HepG2 (cell line): ENCODE results near the gene LIN7A. TPM values are rescaled to one million over a fixed set of nuclear protein-coding genes. Genes with fewer than 3 reads are reported as not detected.
A peak's percentile ranks its signal among the peaks of the same experiment; 100 is the strongest.

ENCODE experiments used
- ARID5B ChIP-seq: IDR thresholded peaks from 2 replicates; pipeline ENCODE4 v1.4.0; 2020; ENCODE audit warnings: mild to moderate bottlenecking, missing genetic modification reagents
- FOXK1 ChIP-seq: sonication (generic); formaldehyde crosslinking; IDR thresholded peaks from 2 replicates; pipeline ENCODE4 v1.4.0; 2020; ENCODE audit warnings: low read depth, missing genetic modification reagents, borderline replicate concordance
- HHEX ChIP-seq: IDR thresholded peaks from 2 replicates; pipeline ENCODE4 v1.6.1; 2016; ENCODE audit warnings: control low read depth
- HNF4G ChIP-seq, 2 experiments: sonication (generic) in 1 of 2; formaldehyde crosslinking in 1 of 2; IDR thresholded peaks; 2 replicates each; pipeline versions ENCODE4 v1.4.0 to v1.6.1; 2011 to 2020; ENCODE audit warnings: borderline replicate concordance in 2 of 2, low read depth in 2 of 2, mild to moderate bottlenecking in 2 of 2, low read length in 1 of 2, missing genetic modification reagents in 1 of 2, moderate library complexity in 1 of 2
- NR2F6 ChIP-seq, 2 experiments: IDR thresholded peaks; 2 replicates each; pipeline ENCODE4 v1.6.1; 2016; ENCODE audit warnings: antibody characterized with exemption in 1 of 2, mild to moderate bottlenecking in 1 of 2
- PPARG ChIP-seq: conservative IDR thresholded peaks from 2 replicates; pipeline ENCODE4 v1.6.1; 2016; ENCODE audit warnings: missing biosample characterization, missing genetic modification reagents
- RARA ChIP-seq: IDR thresholded peaks from 2 replicates; pipeline ENCODE4 v1.6.1; 2016; ENCODE audit warnings: missing genetic modification reagents, missing compliant biosample characterization
- RFX1 ChIP-seq: fragments of 450-650 bp; IDR thresholded peaks from 2 replicates; pipeline ENCODE4 v1.6.1; 2017
- RORA ChIP-seq: sonication (generic); formaldehyde crosslinking; IDR thresholded peaks from 2 replicates; pipeline ENCODE4 v1.5.0; 2020; ENCODE audit warnings: mild to moderate bottlenecking, missing genetic modification reagents, moderate library complexity
- SOX6 ChIP-seq, 2 experiments: fragments of 450-650 bp in 1 of 2; sonication (generic) in 1 of 2; formaldehyde crosslinking in 1 of 2; IDR thresholded peaks; 2 replicates each; pipeline versions ENCODE4 v1.4.0 to v1.6.1; 2017 to 2020; ENCODE audit warnings: antibody characterized with exemption in 1 of 2, mild to moderate bottlenecking in 1 of 2, missing genetic modification reagents in 1 of 2
- ZNF235 ChIP-seq: sonication (generic); formaldehyde crosslinking; IDR thresholded peaks from 2 replicates; pipeline ENCODE4 v1.8.1; 2023; ENCODE audit warnings: mild to moderate bottlenecking, missing genetic modification reagents, borderline replicate concordance
- ZNF331 ChIP-seq: sonication (generic); formaldehyde crosslinking; IDR thresholded peaks from 2 replicates; pipeline ENCODE4 v1.4.0; 2020; ENCODE audit warnings: missing genetic modification reagents
- ZNF512B ChIP-seq: sonication (generic); formaldehyde crosslinking; IDR thresholded peaks from 2 replicates; pipeline ENCODE4 v1.5.1; 2020; ENCODE audit warnings: missing genetic modification reagents, mild to moderate bottlenecking, borderline replicate concordance
- polyA plus RNA-seq, 8 experiments: library from polyadenylated mRNA; depleted of rRNA in 3 of 8; stranded (reverse) in 7 of 8; unstranded in 1 of 8; fragments of >200 nt; fragmentation: Illumina TruSeq in 4 of 8; extraction: Trizol in 4 of 8; gene quantifications; 2 replicates each; pipeline versions ENCODE4 v1.2.1 to v1.2.3, GENCODE V29; 2011 to 2016; ENCODE audit warnings: low read depth in 4 of 8, missing spikeins in 1 of 8, mixed read lengths in 1 of 8; ENCODE audit not compliant: insufficient read depth in 1 of 8
- total RNA-seq, 5 experiments: library from RNA; depleted of rRNA; stranded (reverse); fragments of >200 nt; fragmentation: Illumina TruSeq; extraction: Trizol; gene quantifications; 2 replicates each; pipeline ENCODE4 v1.2.3, GENCODE V29; 2016; ENCODE audit warnings: low read depth in 1 of 5
- TF ChIP-seq, protein P1 (sequence below): IDR thresholded peaks from 2 replicates; pipeline ENCODE4 v1.6.1; 2012; ENCODE audit warnings: low read depth, low read length, improper control_type of control experiment
- TF ChIP-seq, protein P2 (sequence below): sonication (generic); formaldehyde crosslinking; IDR thresholded peaks from 2 replicates; pipeline ENCODE4 v1.5.1; 2020; ENCODE audit warnings: mild to moderate bottlenecking, missing genetic modification reagents, borderline replicate concordance

LIN7A gene
- total and polyA plus RNA-seq, 2 of the 13 experiments (the other 11 are each of a cell fraction or from before 2014, with no cell fraction given): 18.5 to 19.2 TPM

DNA sequence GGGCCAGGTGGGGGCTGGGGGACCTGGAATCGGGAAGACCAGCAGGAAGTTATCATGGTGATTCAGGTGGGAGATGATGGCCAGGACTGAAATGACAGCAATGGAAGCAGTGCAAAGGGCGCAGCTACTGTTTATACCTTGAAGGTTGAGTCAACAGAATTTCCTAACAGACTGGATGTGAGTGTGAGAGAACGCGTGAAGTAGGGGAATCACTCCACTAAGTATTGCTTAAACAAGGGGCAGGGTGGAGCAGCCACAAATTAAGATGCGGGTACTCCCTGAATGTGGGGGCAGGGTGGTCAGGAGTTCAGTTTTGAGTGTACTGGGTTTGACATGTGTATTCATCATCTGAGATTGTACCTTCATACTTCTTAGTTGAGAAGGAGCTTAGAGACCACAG, 175.9 kb downstream of the LIN7A start (continued):
- TF ChIP-seq, protein P1, sequence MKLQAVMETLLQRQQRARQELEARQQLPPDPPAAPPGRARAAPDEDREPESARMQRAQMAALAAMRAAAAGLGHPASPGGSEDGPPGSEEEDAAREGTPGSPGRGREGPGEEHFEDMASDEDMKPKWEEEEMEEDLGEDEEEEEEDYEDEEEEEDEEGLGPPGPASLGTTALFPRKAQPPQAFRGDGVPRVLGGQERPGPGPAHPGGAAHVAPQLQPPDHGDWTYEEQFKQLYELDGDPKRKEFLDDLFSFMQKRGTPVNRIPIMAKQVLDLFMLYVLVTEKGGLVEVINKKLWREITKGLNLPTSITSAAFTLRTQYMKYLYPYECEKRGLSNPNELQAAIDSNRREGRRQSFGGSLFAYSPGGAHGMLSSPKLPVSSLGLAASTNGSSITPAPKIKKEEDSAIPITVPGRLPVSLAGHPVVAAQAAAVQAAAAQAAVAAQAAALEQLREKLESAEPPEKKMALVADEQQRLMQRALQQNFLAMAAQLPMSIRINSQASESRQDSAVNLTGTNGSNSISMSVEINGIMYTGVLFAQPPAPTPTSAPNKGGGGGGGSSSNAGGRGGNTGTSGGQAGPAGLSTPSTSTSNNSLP: 0 out of 2 replicates have a peak, but pooled peaks have one; percentile 10
- TF ChIP-seq ZNF512B (CRISPR knock-in tag): no peak
- TF ChIP-seq PPARG: 0 out of 2 replicates have a peak, but pooled peaks have one; percentile 36
- no peak for TF ChIP-seq SOX6 (IDR thresholded peaks at IDR 0.05)
- TF ChIP-seq SOX6 (CRISPR knock-in tag; IDR thresholded peaks at IDR 0.05): peak; percentile 70
- 0 out of 2 replicates have a peak, but pooled peaks have one; percentile 21 for TF ChIP-seq NR2F6 (IDR thresholded peaks at IDR 0.05)
- no peak for TF ChIP-seq NR2F6 (CRISPR knock-in tag; IDR thresholded peaks at IDR 0.05)
- peak; percentile 56 for TF ChIP-seq RARA
- TF ChIP-seq, protein P2, sequence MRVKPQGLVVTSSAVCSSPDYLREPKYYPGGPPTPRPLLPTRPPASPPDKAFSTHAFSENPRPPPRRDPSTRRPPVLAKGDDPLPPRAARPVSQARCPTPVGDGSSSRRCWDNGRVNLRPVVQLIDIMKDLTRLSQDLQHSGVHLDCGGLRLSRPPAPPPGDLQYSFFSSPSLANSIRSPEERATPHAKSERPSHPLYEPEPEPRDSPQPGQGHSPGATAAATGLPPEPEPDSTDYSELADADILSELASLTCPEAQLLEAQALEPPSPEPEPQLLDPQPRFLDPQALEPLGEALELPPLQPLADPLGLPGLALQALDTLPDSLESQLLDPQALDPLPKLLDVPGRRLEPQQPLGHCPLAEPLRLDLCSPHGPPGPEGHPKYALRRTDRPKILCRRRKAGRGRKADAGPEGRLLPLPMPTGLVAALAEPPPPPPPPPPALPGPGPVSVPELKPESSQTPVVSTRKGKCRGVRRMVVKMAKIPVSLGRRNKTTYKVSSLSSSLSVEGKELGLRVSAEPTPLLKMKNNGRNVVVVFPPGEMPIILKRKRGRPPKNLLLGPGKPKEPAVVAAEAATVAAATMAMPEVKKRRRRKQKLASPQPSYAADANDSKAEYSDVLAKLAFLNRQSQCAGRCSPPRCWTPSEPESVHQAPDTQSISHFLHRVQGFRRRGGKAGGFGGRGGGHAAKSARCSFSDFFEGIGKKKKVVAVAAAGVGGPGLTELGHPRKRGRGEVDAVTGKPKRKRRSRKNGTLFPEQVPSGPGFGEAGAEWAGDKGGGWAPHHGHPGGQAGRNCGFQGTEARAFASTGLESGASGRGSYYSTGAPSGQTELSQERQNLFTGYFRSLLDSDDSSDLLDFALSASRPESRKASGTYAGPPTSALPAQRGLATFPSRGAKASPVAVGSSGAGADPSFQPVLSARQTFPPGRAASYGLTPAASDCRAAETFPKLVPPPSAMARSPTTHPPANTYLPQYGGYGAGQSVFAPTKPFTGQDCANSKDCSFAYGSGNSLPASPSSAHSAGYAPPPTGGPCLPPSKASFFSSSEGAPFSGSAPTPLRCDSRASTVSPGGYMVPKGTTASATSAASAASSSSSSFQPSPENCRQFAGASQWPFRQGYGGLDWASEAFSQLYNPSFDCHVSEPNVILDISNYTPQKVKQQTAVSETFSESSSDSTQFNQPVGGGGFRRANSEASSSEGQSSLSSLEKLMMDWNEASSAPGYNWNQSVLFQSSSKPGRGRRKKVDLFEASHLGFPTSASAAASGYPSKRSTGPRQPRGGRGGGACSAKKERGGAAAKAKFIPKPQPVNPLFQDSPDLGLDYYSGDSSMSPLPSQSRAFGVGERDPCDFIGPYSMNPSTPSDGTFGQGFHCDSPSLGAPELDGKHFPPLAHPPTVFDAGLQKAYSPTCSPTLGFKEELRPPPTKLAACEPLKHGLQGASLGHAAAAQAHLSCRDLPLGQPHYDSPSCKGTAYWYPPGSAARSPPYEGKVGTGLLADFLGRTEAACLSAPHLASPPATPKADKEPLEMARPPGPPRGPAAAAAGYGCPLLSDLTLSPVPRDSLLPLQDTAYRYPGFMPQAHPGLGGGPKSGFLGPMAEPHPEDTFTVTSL (CRISPR knock-in tag): peak; percentile 77
- TF ChIP-seq RORA: no peak
- TF ChIP-seq ZNF331 (CRISPR knock-in tag): no peak
- TF ChIP-seq ARID5B (CRISPR knock-in tag): peak; percentile 77
- no peak for TF ChIP-seq ZNF235 (CRISPR knock-in tag)
- TF ChIP-seq FOXK1 (CRISPR knock-in tag): peak; percentile 65; the same call in 1 of the 2 replicates
- TF ChIP-seq HHEX (CRISPR knock-in tag): peak; percentile 98
- TF ChIP-seq RFX1: no peak
- peak; percentile 56; the same call in 1 of the 2 replicates for TF ChIP-seq HNF4G (IDR thresholded peaks at IDR 0.05; ENCODE audit: borderline replicate concordance, low read depth, low read length)
- TF ChIP-seq HNF4G (CRISPR knock-in tag; IDR thresholded peaks at IDR 0.05; ENCODE audit: borderline replicate concordance, low read depth): no peak
